DOHH2 (cell line): Measurements from ENCODE around the gene VAC14.

ENCODE experiments used
- EZH2phosphoT487 ChIP-seq: fragments of 200-600 bp; sonication (generic); IDR thresholded peaks from 2 replicates; pipeline ENCODE4 v1.6.1; 2017; ENCODE audit warnings: borderline replicate concordance, mild to moderate bottlenecking, antibody characterized with exemption, low read length, moderate library complexity, mixed read lengths
- TF ChIP-seq, protein P1 (sequence below): fragments of 200-600 bp; sonication (generic); IDR thresholded peaks from one replicate; pipeline ENCODE4 v1.5.1; 2014; ENCODE audit warnings: antibody characterized with exemption, mild to moderate bottlenecking, low read depth, low read length; ENCODE audit not compliant: poor library complexity, severe bottlenecking

DNA sequence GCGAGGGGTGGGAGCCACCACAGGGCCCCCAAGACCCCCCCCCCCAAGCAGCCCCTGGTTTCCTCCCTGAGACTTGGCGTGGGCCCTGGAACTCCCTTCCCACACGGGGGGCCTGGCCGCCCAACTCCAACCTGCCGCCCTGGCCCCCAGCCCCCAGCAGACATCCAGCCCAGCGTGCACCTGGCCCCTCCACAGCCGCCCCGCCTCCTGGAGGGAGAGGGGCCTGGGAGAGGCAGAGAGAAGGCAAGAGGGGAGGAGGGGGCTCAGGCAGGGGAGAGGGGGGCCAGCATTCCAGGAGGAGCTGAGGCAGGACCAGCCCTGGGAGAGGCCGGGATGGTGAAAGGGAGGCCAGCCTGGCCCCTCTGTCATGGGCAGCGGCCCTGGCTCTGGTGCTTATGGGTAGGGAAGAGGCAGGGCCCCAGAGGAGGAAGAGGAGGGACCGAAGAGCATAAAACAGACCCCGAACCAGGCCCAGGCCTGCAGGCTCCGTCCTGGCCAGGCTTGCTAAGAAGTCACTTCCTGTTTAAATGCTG lies 137.9 kb downstream of the VAC14 start:
- TF ChIP-seq, protein P1, sequence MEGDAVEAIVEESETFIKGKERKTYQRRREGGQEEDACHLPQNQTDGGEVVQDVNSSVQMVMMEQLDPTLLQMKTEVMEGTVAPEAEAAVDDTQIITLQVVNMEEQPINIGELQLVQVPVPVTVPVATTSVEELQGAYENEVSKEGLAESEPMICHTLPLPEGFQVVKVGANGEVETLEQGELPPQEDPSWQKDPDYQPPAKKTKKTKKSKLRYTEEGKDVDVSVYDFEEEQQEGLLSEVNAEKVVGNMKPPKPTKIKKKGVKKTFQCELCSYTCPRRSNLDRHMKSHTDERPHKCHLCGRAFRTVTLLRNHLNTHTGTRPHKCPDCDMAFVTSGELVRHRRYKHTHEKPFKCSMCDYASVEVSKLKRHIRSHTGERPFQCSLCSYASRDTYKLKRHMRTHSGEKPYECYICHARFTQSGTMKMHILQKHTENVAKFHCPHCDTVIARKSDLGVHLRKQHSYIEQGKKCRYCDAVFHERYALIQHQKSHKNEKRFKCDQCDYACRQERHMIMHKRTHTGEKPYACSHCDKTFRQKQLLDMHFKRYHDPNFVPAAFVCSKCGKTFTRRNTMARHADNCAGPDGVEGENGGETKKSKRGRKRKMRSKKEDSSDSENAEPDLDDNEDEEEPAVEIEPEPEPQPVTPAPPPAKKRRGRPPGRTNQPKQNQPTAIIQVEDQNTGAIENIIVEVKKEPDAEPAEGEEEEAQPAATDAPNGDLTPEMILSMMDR: no peak
- TF ChIP-seq EZH2phosphoT487: no peak
